Measurements from ENCODE around the gene CCNT2.
"Not testable (repeated sequence)": the region's sequence is repeated elsewhere in the genome, so short reads cannot be mapped to it uniquely, and the experiment has no call there.

CCNT2 gene

DNA sequence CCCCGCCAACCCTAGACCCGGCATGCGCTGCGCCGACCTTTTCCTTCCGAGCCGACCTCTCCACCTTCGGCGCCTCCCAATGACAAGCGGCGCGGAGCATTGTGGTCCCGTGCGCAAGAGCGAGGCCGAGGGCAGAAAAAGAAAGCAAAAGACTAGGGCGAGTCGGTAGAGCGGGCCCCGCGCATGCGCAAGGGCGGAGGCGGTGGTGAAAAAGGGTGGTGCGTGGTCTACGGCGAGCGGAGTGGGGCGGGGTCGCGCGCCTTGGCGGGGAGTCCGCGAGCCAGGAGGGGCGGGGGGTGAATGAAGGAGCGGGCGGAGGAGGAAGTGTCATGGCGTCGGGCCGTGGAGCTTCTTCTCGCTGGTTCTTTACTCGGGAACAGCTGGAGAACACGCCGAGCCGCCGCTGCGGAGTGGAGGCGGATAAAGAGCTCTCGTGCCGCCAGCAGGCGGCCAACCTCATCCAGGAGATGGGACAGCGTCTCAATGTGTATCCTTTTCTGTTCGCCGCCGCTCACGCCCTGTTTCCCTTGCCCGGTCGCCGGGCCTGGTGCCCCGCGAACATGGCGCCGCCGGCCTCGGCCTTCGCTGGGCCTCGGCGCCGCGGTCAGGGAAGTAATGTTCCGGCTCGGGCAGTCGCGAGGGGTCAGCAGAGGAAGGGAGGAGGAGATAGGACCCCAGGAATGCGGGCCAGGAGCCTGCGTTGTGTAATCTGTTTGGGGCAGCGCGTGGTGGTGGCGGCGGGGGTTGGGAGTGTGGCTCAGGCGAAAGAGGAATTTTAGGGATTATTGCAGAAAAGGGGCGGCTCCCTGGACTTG, at the start of gene CCNT2:
Gene CCNT2 (plus strand): TSS at position 297 of the 815 bp plus-strand sequence. CDS start 33 bp downstream, at position 330.
- DNase-seq (ENCODE audit: extremely low read depth in 1 of 2, low read depth in 1 of 2), result peak; percentile 99 to 100

GRCh38 chr2:134869946-134870736, 48.5 kb upstream of the CCNT2 start:
- DNase-seq (ENCODE audit: extremely low read depth in 1 of 2, low read depth in 1 of 2), result no peak

GRCh38 chr2:134873152-134873551, 45.5 kb upstream of the CCNT2 start:
- DNase-seq (ENCODE audit: extremely low read depth in 1 of 2, low read depth in 1 of 2), result no peak

DNA sequence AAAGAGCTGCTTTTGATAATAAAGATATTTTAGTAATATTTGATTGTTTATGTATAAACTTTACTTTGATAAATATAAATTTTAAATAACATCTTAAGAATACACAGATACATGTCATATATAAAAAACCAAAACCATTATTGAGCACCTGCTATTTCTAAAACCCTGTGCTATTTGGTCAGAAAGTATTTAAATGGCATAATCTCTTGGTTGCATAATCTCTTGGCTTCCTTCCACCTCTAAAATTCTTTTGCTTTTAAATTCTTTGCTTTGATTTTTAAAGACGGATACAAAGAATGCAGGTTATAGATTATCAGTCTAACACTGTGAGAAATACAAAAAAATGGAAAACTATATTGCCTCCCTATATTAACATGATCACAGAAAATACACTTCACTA, 43.3 kb upstream of the CCNT2 start:
- DNase-seq (ENCODE audit: extremely low read depth in 1 of 2, low read depth in 1 of 2), result no peak

- DNase-seq (ENCODE audit: extremely low read depth in 1 of 2, low read depth in 1 of 2), result no peak
These were observed 35.8 kb upstream of the CCNT2 start for GRCh38 chr2:134882773-134883172.

DNA sequence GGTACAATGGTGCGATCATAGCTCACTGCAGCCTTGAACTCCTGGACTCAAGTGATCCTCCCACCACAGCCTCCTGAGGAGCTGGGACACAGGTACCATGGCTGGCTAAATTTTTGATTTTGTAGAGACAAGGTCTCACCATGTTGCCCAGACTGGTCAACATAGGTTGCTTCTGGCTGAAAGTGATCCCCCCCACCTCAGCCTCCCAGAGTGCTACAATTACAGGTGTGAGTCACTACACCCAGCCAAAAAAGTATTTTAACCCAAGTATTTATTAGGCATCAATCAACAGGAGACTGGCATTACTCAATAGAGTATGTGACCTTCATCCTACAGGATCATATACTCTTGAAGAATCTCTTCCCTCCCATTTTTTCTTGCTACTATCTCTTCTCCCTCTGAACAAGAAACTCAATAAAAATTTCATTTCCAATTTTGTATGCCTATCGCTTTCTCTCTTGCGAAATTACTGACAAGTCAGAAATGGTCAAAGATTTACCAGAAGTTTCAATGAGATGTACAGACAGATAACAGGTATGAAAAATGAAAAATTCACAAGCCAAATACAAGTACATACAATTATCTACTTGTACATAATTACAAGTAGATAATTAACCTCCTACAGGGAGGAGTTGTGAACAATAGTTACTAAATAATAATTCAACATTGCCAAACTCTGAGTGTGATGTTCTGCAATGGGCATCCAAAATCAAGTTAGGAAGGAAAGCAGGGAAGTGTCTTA, 34.9 kb upstream of the CCNT2 start:
- DNase-seq (ENCODE audit: extremely low read depth in 1 of 2, low read depth in 1 of 2), result no peak

DNA sequence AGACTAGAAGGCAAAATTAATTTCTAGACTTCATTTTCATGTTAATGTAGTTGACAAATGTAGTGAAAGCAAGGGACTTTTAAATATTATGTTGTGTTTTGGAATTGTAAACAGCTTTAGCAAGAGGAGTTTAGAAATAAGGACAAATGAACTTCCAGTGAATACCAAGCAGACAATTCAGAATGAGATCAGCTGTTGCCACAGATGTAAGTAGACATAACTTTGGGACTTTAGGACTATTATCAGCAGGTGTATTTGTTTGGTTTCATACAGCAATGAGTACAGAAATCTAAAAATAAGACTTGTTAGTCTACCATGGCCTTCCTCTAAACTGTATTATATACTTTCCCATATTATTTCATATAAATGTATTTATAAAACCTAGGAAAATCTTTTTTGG, 34.2 kb upstream of the CCNT2 start:
- DNase-seq (ENCODE audit: extremely low read depth in 1 of 2, low read depth in 1 of 2), result no peak

GRCh38 chr2:134892282-134893035, 26.2 kb upstream of the CCNT2 start:
- no peak for DNase-seq (ENCODE audit: extremely low read depth in 1 of 2, low read depth in 1 of 2)

DNA sequence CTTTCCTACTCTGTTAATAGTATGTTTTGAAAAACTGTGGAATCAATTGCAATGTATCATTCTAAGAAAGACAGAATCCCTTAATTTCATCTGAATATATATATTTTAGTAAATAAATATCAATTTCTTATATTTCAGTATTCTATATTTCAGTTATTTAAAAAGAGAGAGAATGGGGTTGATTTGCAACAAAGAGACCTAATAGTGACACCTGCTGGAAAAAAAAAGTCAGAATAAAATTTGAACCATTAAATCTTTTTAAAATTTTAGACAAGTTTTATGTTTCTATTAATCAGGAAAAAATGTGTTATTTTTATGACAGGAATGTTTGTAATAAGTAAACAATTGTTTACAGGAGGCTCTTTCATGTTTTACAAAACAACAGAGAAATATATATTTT, 20.7 kb upstream of the CCNT2 start:
- DNase-seq (ENCODE audit: extremely low read depth in 1 of 2, low read depth in 1 of 2), result no peak

DNA sequence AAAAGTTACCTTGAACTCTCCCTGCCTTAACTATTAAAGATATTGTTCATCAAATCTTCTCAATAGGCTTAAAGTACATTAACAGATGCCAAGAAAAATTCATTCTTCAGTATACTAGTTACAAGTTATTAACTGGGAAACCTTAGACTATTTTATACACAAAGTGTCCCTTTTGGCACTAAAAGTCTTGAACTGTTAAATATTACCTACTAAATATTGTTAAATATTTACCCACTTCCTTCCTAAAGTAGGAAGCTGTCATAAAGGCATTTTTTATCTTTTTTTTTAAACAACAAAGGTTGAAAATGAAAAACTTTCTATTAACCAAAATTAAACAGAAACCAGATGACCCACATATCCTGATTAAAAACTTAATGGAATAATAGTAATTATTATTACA, 19.4 kb upstream of the CCNT2 start:
- DNase-seq (ENCODE audit: extremely low read depth in 1 of 2, low read depth in 1 of 2), result no peak

GRCh38 chr2:134900151-134900550, 18.5 kb upstream of the CCNT2 start:
- DNase-seq (ENCODE audit: extremely low read depth in 1 of 2, low read depth in 1 of 2), result no peak

GRCh38 chr2:134903701-134904100, 14.9 kb upstream of the CCNT2 start:
- DNase-seq (ENCODE audit: extremely low read depth in 1 of 2, low read depth in 1 of 2), result not testable (repeated sequence)

GRCh38 chr2:134905168-134905567, 13.5 kb upstream of the CCNT2 start:
- DNase-seq (ENCODE audit: extremely low read depth in 1 of 2, low read depth in 1 of 2), result no peak

GRCh38 chr2:134906726-134907125, 11.9 kb upstream of the CCNT2 start:
- DNase-seq (ENCODE audit: extremely low read depth in 1 of 2, low read depth in 1 of 2), result no peak

DNA sequence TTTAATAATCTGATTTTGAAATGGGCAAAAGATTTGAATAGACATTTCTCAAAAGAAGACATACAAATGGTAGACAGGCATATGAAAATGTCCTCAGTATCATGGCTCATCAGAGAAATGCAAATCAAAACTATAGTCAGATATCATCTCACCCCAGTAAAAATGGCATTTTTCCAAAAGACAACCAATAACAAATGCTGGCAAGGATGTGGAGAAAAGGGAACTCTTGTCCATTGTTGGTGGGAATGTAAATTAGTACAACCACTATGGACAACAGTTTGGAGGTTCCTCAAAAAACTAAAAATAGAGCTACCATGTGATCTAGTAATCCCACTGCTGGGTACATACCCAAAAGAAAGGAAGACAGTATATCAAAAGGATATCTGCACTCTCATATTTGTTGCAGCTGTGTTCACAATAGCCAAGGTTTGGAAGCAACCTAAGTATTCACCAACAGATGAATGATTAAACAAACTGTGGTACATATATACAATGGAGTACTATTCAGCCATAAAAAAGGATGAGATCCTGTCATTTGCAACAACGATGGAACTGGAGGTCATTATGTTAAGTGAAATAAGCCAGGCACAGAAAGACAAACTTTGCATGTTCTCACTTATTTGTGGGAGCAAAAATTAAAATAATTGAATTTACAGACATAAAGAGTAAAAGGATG, 11.0 kb upstream of the CCNT2 start:
- DNase-seq (ENCODE audit: extremely low read depth in 1 of 2, low read depth in 1 of 2), result not testable (repeated sequence)

DNA sequence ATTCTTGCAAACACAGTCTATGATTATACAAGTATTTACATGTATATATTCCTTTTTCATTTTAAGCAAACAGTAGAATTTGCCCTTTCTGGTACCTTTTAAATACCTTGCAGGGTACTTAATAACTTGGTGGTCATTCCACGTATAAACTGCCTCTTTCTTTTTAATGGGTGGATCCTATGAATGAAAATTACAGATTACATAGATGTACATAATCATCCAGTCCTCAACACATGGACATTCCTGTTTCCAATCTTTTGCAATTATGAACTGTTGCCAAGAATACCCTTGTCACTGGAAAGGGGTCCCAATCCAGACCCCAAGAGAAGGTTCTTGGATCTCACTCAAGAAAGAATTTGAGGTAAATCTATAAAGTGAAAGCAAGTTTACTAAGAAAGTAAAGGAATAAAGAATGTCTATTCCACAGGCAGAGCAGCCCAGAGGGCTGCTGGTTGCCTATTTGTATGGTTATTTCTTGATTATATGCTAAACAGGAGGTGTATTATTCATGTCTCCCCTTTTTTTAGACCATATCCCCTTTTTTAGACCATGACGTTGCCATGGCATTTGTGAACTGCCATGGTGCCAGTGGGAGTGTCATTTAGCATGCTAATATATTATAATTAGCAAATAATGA, 7.7 kb upstream of the CCNT2 start:
- no peak for DNase-seq (ENCODE audit: extremely low read depth in 1 of 2, low read depth in 1 of 2)

- no peak for DNase-seq (ENCODE audit: extremely low read depth in 1 of 2, low read depth in 1 of 2)
These were observed 7.2 kb upstream of the CCNT2 start for GRCh38 chr2:134911400-134911785.

- DNase-seq (ENCODE audit: extremely low read depth in 1 of 2, low read depth in 1 of 2), result no peak
These were observed 6.3 kb upstream of the CCNT2 start for GRCh38 chr2:134912361-134912760.

- no peak for DNase-seq (ENCODE audit: extremely low read depth in 1 of 2, low read depth in 1 of 2)
These were observed 1.2 kb upstream of the CCNT2 start for GRCh38 chr2:134917360-134917865.
